Measurements from ENCODE around the gene UQCR10. TPM values are rescaled to one million over a fixed set of nuclear protein-coding genes. Genes with fewer than 3 reads are reported as not detected.

UQCR10 gene
- total and polyA plus RNA-seq, 2 of the 4 experiments (the other 2 are of a cell fraction) = 103 to 260 TPM

- Histone ChIP-seq H3K9me3 (ENCODE audit: control insufficient read depth, insufficient read depth, low read length) (no peaks in the 10 kb centered on the region), H3K14ac (replicated peaks; ENCODE audit: low read depth, low read length) (no peak overlapping the region), H3K79me1 (ENCODE audit: low read depth in 1 of 2, low read length in 2 of 2) (no peaks in the 10 kb centered on the region; a peak in 1 of 4 replicates), H3K4me3 (ENCODE audit: insufficient read depth, low read depth, low read length) (no peak overlapping the region), H4K20me1 (ENCODE audit: insufficient read depth, low read length) (no peaks in the 10 kb centered on the region), H3K9me1 (ENCODE audit: insufficient read depth, low read length) (no peaks in the 10 kb centered on the region), H3K36me3 (ENCODE audit: control insufficient read depth, insufficient read depth, low read length) (peaks cover 65% of the 10 kb centered on the region), H3K27ac (ENCODE audit: insufficient read depth, low read length) (no peak overlapping the region), H3K4me2 (ENCODE audit: low read depth, low read length) (no peak overlapping the region), H2BK5ac (ENCODE audit: low read depth, low read length, poor library complexity, severe bottlenecking) (no peak overlapping the region), H2AK9ac (replicated peaks; ENCODE audit: low read depth, low read length, poor library complexity) (no peak overlapping the region), H4K8ac (ENCODE audit: low read depth in 2 of 2, low read length in 2 of 2) (no peak overlapping the region), H2AFZ (replicated peaks; ENCODE audit: low read length, poor library complexity) (no peak overlapping the region), H3K4me1 (ENCODE audit: control insufficient read depth, insufficient read depth, low read length) (peaks cover 1% of the 10 kb centered on the region; the same call in 1 of the 2 replicates), H3K56ac (ENCODE audit: extremely low read depth, insufficient read depth, low read length) (no peak overlapping the region), H3K9ac (ENCODE audit: low read depth, low read length) (no peak overlapping the region), H3K23ac (ENCODE audit: low read depth, low read length) (no peak overlapping the region), H2AK5ac (ENCODE audit: low read depth, low read length) (no peak overlapping the region), H4K5ac (ENCODE audit: low read depth, low read length) (no peak overlapping the region), H4K91ac (ENCODE audit: insufficient read depth, low read depth, low read length) (no peak overlapping the region), H3K18ac (ENCODE audit: low read depth, low read length) (no peak overlapping the region), H3K27me3 (ENCODE audit: control insufficient read depth, insufficient read depth, low read length) (no peaks in the 10 kb centered on the region), H2BK120ac (ENCODE audit: low read depth, low read length) (no peak overlapping the region), H3K4ac (ENCODE audit: low read depth, low read length) (no peak overlapping the region), H2BK15ac (ENCODE audit: low read depth, low read length) (no peak overlapping the region), H2BK20ac (ENCODE audit: low read depth, low read length) (no peak overlapping the region)
- in situ Hi-C loops (cut with MboI; ENCODE audit: low sequenced_read_pairs) (no loop called here), intact Hi-C loops (cut with micrococcal nuclease) (no loop called here), dilution Hi-C loops (cut with HindIII; ENCODE audit: low sequenced_read_pairs, unreplicated experiment) (no loop called here)
- ChIA-PET CTCF (no interaction called here), POLR2A (ENCODE audit: unreplicated experiment) (no interaction called here)
- BruUV-seq (replicated peaks) = no TSS peak
- ATAC-seq (ENCODE audit: low read depth) = no peak
- WGBS, 2 experiments (ENCODE audit: extremely low coverage in 2 of 2, insufficient read length in 1 of 2) = no CpG with 5 or more reads among the region's 2 CpGs
- DNase-seq = no peak
- TF ChIP-seq POLR2A (IDR thresholded peaks at IDR 0.05; ENCODE audit: low read depth, low read length) = no peak
- no peak for TF ChIP-seq SMC3 (IDR thresholded peaks at IDR 0.05; ENCODE audit: low read depth, low read length)
- no peak for TF ChIP-seq BHLHE40 (IDR thresholded peaks at IDR 0.05; ENCODE audit: low read depth, low read length)
- no peak for TF ChIP-seq ELK1 (IDR thresholded peaks at IDR 0.05; ENCODE audit: borderline replicate concordance, low read depth, low read length)
- TF ChIP-seq USF2 (IDR thresholded peaks at IDR 0.05; ENCODE audit: low read depth, low read length) = no peak
- TF ChIP-seq RCOR1 (IDR thresholded peaks at IDR 0.05; ENCODE audit: insufficient replicate concordance, low read length) = no peak
- no peak for TF ChIP-seq MXI1 (IDR thresholded peaks at IDR 0.05; ENCODE audit: borderline replicate concordance, low read depth, low read length)
- no peak for TF ChIP-seq MAFK (IDR thresholded peaks at IDR 0.05; ENCODE audit: low read depth, low read length)
- TF ChIP-seq RFX5 (IDR thresholded peaks at IDR 0.05; ENCODE audit: low read depth, low read length) = no peak
These were observed 43.0 kb downstream of the UQCR10 start for GRCh38 chr22:29810216-29810615.
